Mesenteric fat pad (tissue), 1 donor: ENCODE data around the gene MICAL3. TPM values are rescaled to one million over a fixed set of nuclear protein-coding genes. Genes with fewer than 3 reads are reported as not detected.

Experiments
- DNase-seq: peaks from one replicate; pipeline ENCODE4 v3.0.0-alpha.2; 2020; ENCODE audit warnings: low spot score
- total RNA-seq: library from RNA; stranded (reverse); fragmentation: NEBNext Ultra II Directional; extraction: Animal tissue kit (Norgen Biotek cat#: 25700); gene quantifications from one replicate; pipeline ENCODE4 v1.2.1, GENCODE V29; 2021
- donor health status: DM: yes; HTN: yes; CAD: no.

Gene MICAL3
- total RNA-seq, 1 donor from 2014 or later: 65.2 TPM

DNA sequence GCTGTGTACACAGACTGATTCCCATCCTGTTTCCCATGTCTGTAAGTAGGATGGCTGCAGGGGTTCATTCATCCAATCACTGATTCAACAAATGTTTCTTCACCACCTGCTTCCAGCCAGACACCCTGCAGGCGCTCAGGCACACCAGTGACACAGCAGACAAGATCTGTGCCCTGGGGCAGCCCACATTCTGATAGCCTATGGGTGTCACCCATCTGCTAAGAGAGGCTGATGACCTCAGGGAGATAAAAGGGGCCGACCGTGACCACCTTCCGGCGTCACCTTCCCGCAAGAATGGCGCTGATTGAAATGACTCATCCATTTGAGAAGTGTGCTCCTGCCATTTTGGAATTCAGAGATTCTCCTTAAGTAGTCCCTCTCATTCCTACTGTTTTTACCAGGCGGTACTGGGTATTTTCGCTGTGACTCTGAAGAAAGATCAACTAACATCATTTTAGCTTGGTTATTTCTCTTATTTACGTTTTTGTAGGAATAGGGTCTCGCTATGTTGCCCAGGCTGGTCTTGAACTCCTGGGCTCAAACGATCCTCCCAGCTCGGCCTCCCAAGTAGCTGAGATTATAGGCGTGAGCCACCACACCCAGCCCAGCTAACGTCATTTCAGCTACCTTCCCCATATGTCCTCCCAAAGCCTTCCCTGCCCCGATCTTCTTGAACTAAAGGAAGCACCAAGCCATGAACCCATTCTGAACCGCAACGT is 176.8 kb downstream of the MICAL3 start:
- no peak for DNase-seq

DNA sequence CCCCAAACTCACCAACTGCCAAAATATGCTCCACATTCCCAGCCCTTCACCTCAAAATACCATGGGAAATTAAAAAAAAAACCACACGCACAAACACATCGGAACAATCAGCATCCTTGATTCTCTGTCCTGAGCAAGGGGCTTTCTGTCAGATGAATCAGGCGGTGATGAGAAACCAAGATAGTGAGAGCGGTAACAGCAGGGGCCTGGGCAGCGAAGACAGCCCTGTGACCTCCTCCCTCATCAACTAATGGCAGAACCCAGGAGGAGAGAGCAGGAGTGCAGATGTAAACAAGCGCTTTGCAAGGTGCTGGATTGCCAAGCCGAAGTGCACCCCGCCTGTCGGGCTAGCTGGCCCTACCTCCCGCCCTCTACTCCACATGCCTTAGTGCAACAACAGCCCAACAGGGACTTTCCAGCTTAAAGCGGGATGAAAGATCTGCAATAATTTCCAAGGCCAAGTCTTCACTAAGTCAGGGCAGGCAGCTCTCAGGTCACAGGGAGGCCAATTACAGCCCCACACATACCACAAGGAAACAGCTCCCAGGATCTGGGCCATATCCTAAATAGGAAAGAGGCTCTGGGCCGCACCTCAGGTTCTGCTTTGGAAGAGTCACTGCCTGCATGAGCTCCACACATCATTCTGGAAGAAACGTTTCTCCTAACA is 177.9 kb downstream of the MICAL3 start:
- no peak for DNase-seq

- no peak for DNase-seq
These were observed 178.6 kb downstream of the MICAL3 start for GRCh38 chr22:17845790-17846189.

GRCh38 chr22:17845327-17845726 is 179.0 kb downstream of the MICAL3 start:
- DNase-seq: no peak

- DNase-seq: no peak
These were observed 180.2 kb downstream of the MICAL3 start for GRCh38 chr22:17844150-17844549.

DNA sequence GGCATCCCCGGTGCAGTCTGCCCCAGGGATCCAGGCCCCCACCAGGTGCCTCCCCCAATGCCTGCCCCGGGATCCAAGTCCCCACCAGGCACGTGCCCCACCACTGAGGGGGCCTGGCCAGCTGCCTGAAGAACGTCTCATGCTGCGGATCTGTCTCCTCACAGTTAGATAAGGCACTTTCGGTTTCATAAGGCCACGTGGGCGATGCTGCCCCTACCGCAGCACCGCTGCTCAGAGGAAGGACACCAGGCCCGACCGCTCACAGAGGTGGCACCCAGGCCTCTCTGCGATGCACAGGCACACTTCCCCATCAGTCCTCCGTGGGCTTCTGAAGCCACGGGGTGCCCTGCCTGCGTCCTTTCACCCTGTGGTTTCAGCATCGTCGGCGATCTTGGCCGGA is 182.0 kb downstream of the MICAL3 start:
- DNase-seq: no peak

DNA sequence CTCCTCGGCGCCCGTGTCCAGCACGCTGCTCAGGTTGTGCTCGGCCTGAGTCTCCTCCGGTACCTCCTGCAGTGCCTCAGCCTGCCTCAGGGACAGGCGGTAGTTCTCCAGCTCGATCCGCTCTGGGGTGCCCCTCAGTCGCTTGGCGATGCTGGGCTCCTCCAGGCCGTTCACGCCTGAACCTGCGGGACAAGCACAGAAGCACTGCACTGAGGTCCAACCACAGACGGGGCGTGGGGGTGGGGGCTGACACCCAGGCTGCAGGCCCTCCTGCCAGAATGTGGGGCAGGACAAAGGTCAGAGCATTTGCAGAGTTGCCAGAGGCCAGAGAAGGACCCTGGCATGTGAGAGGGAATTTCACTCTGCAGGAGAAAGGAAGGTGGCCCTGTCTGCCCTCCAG is 182.5 kb downstream of the MICAL3 start:
- DNase-seq: no peak

DNA sequence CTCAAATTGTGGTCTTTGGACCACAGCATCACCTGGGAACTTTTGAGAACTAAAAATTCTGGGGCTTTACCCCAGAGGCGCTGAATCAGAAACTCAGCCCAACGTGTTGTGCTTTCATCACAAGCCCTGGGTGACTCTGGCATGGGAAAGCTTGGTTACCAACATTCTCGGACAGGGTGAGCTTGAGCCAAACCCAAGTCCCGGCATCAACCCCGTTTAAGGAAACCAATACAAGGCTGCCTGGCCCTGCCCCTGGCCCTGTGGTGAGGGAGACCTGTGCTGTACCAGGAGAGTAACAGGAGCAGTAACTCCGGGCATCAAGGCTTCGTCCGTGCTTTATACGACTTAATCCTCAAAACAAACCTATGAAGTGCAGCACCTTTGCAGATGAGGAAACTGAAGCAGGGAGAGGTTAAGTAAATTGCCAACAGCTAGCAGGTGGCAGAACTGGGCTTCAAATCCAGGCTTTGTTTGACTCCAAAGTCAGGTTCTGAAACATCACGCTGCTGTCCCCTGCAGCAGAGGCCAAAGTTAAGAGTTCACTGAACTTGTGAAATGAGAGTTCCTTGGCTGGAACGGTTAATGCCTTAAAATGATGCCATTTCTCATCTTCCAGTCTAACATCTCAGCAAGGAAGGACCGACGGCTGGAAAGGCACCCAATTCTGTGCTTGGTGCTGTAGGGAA is 186.0 kb downstream of the MICAL3 start:
- DNase-seq: no peak

DNA sequence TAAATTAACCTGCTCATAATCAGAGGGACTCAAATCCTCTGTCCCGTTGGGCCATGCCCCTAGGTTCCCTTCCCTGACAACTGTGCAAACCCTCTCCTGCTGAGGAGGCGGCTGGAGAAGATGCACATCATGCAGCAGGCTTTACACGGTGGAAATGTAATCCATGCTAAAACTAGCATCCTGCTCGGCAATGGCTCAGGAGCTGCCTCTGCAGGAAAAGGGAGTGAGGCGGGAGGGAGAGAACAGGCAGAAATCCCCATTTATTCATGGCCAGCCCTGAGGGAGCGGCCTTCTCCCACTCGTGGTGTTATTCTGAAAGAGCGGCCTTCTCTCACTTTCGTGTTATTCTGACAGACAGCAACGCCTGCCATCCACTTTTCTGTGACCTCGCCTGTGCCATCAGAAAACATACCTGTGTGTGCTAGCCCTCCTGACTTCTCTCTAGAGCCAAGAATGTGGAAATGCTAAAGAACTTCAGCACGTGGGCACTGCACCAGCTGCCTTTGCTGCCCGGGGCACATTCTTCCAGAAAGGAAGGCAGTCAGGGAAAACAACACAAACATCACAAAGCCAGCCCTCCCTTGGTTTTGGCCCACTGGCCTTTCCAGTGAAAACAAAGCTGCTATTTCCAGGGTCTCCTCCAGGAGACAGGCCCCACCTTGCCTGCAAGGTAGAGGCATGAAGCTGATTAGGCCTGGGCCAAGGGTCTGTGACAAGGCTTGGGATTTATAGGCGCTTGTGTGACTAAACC is 187.2 kb downstream of the MICAL3 start:
- no peak for DNase-seq

- DNase-seq: no peak
These were observed 189.1 kb downstream of the MICAL3 start for GRCh38 chr22:17835256-17835655.

DNA sequence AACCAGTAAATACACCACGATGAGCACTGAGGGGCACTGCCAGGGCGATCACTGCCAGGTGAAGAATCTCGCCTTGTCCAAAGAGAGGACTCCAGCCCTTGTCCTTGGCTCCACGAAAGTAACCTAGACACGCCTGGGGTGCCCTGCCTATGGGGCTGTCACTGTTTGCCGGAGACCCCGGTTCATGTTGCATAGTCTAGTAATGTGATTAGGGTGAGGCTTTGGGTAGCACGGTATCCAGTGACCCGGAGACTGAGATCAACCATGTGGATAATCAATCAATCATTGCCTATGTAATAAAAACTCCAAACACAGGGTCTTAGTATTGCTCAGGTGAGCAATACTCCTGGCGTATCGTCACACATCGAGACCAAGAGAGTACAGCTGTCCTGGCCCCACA is 190.9 kb downstream of the MICAL3 start:
- no peak for DNase-seq

GRCh38 chr22:17832665-17833064 is 191.7 kb downstream of the MICAL3 start:
- no peak for DNase-seq

DNA sequence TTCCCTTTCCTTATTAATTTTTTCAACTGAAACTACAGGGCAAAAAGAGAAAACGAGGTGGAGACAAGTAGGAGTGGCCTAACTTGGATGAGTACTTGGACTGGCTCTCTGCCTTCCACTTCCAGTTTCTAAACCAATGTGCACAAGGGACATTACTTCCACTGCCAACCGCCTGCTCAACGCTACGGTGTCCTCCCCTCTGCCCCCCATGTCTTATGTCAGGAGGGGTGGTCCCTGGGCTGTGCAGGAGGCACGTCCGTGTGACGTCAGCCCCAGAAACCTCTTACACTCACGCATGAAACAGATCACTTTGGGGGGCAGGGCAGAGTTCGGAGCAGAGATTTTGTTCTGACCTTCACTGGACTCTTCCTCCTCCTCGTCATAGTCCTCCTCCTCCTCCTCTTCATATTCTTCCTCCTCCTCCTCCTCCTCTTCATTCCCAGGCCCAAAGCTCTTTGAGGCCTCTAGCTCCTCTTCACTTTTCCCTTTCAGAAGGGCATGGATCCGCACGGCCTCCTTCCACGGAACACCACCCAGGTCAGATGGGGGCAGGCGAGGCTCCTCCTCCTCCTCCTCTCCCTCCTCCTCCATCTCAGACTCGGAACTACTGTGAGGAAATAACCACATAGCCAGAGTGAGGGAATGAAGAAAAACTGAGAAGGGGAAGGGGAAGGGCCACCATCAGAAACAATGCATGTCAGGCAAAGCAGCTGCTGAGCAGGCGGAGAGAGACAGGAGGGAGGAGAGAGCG is 192.7 kb downstream of the MICAL3 start:
- DNase-seq: no peak

GRCh38 chr22:17830043-17830961 is 194.1 kb downstream of the MICAL3 start:
- DNase-seq: peak; percentile 93

DNA sequence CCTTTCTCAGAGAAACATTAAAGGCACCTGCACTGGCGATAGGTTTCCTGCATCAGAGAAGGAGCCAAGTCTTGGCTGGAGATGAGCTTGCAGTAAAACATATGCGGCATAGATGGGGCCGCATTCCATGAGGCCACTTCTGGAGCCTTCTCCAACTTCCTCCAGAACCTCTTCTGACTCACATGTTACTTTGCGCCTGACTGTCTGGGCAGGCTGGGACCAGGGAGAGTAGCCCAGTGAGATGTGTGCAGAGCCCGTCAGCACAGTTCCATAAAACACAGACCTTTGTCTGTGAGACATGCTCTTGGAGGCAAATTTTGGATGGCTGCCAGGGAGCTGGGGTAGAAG is 194.7 kb downstream of the MICAL3 start:
- DNase-seq: no peak

DNA sequence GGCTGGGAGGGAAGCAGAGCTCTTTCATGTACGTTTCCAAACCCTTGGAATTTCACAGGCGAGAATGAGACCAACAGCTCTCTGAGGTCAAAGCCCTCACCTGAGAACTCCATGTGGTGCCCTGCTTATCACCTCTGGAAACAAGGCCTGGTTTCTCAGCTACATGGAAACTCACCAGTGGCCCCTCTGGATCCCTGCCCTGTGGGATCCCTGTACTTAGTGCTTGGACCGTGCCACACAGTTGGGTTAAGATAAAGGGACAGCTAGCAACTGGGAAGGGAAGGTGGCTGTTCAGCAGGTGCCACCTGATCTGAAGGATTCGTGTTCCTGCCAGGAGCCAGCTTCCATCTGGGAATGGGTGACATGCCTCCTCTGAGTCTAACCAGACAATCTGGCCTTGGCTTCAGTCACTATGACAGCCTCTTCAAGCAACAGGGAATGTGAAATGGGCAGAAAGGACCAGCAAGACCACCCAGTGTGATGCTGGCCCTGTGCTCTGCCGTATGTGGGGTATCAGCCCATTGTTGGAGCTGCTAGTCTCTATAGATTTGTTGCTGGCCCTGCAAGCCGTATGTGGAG is 195.8 kb downstream of the MICAL3 start:
- DNase-seq: no peak

GRCh38 chr22:17827466-17827865 is 196.9 kb downstream of the MICAL3 start:
- DNase-seq: no peak

GRCh38 chr22:17825876-17826550 is 198.3 kb downstream of the MICAL3 start:
- no peak for DNase-seq

GRCh38 chr22:17824457-17824856 is 199.9 kb downstream of the MICAL3 start:
- DNase-seq: no peak
